Stimulated activated naive CD8-positive, alpha-beta T cell treated with anti-CD3 and anti-CD28 coated beads, Interleukin-15, Interleukin-2, amounts not matched to agents 100 U/mL and 50 U/mL, for 24 hours (primary cell): ENCODE measurements around the gene ELOA2.
"Not testable (repeated sequence)": the region's sequence is repeated elsewhere in the genome, so short reads cannot be mapped to it uniquely, and the experiment has no call there.

Experiments
- ATAC-seq: fragments of 150-1000 bp; cut with Tn5 transposase; one replicate; pipeline ENCODE4 v1.10.0; 2021
- DNase-seq: peaks from one replicate; pipeline ENCODE4 v3.0.0; 2021

ELOA2 gene

DNA sequence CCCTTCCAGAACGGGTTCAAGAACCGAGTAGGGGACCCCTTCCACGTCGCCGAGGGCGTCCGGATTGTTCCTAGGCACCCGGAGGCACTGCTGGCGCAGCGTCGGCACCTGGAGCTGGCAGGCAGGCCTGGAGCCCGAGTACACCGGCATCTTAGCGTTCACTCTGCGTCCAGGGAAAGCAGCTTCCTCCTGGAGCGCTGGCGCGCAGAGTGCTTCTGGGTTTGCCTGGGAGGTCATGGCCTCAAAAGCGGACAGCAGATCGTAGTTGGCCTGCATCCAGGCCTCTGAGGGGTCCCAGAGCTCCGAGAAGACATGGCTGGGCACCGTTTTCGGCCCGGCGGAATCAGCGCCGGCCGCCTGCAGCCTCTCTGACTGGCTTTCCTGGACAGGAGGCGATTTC is 12.6 kb downstream of the ELOA2 start:
- DNase-seq, ATAC-seq: not testable (repeated sequence)

DNA sequence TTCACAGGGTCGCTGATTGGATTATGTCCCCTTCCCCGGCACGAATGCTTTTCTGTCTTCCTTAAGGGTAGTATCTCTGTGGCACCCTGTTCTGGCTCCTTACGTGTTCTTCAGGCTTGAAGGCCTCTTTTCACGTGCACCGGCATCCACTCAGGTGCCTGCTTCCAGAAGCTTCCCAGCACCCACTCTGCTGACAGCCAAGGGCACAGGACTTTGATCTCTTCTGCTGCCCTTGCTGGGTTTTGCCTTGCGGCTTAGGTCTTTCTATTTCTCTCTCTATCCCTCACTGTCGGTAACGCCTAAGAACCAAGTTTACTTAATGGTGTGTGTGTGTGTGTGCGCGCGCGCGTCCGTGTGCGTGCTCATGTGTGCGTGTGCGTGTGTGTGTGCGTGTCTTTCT is 14.7 kb downstream of the ELOA2 start:
- not testable (repeated sequence) for DNase-seq, ATAC-seq

DNA sequence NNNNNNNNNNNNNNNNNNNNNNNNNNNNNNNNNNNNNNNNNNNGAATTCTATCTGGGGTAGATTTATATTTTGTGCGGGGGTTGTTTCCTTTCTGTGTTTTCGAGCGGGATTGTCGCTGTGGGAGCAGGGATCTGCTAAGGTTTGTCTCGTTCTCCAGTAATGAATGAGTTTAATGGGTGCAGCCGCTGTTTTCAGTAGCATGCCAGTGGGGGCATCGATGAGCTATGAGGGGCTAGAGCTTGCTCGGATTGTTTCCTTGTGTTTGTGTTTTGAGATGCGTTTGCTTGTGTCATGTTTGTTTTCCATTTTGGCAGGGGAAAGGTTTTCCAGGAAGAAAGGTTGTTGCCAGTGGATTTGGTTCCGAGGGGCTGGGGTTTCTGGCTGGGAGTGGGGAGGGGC is 15.6 kb downstream of the ELOA2 start:
- not testable (repeated sequence) for DNase-seq, ATAC-seq
